ENCODE measurements around the gene ZFYVE21.

Gene ZFYVE21

GRCh38 chr14:103715052-103716000 is at the start of gene ZFYVE21, which contains the start of gene XRCC3:
Gene ZFYVE21 (plus strand): TSS chr14:103715810. CDS start chr14:103715842, 32 bp downstream.
Gene XRCC3 (minus strand): TSS chr14:103715451. CDS start chr14:103711087, 4,364 bp downstream.
- peak; percentile 100 for DNase-seq

GRCh38 chr14:103667671-103668070 is 47.9 kb upstream of the ZFYVE21 start:
- DNase-seq: no peak

- no peak for DNase-seq
Observed at GRCh38 chr14:103668117-103668516, 47.5 kb upstream of the ZFYVE21 start.

- DNase-seq: no peak
Observed at GRCh38 chr14:103669370-103669769, 46.2 kb upstream of the ZFYVE21 start.

- DNase-seq: no peak
Observed at GRCh38 chr14:103671911-103672310, 43.7 kb upstream of the ZFYVE21 start.

GRCh38 chr14:103675957-103676356 is 39.7 kb upstream of the ZFYVE21 start:
- DNase-seq: no peak

- DNase-seq: no peak
Observed at GRCh38 chr14:103676881-103677675, 38.5 kb upstream of the ZFYVE21 start.

GRCh38 chr14:103679351-103679750 is 36.3 kb upstream of the ZFYVE21 start:
- DNase-seq: no peak

- no peak for DNase-seq
Observed at GRCh38 chr14:103680491-103681231, 34.9 kb upstream of the ZFYVE21 start.

GRCh38 chr14:103683139-103683538 is 32.5 kb upstream of the ZFYVE21 start:
- no peak for DNase-seq

- no peak for DNase-seq
Observed at GRCh38 chr14:103684471-103684870, 31.1 kb upstream of the ZFYVE21 start.

- no peak for DNase-seq
Observed at GRCh38 chr14:103684871-103685270, 30.7 kb upstream of the ZFYVE21 start.

- no peak for DNase-seq
Observed at GRCh38 chr14:103685276-103686211, 30.1 kb upstream of the ZFYVE21 start.

- no peak for DNase-seq
Observed at GRCh38 chr14:103686831-103687485, 28.7 kb upstream of the ZFYVE21 start.

- no peak for DNase-seq
Observed at GRCh38 chr14:103687712-103688111, 27.9 kb upstream of the ZFYVE21 start.

GRCh38 chr14:103688441-103688840 is 27.2 kb upstream of the ZFYVE21 start:
- no peak for DNase-seq

- peak; percentile 59 for DNase-seq
Observed at GRCh38 chr14:103688906-103689902, 26.4 kb upstream of the ZFYVE21 start.

- no peak for DNase-seq
Observed at GRCh38 chr14:103690332-103690731, 25.3 kb upstream of the ZFYVE21 start.

GRCh38 chr14:103691655-103692054 is 24.0 kb upstream of the ZFYVE21 start:
- DNase-seq: peak; percentile 69

GRCh38 chr14:103692159-103692558 is 23.5 kb upstream of the ZFYVE21 start:
- no peak for DNase-seq

Data from DMS79 treated with DMSO at 0.1 percent for 48 hours (cell line).